ENCODE results near the gene MACROD2.
"Not testable (repeated sequence)": the region's sequence is repeated elsewhere in the genome, so short reads cannot be mapped to it uniquely, and the experiment has no call there.

MACROD2 gene

DNA sequence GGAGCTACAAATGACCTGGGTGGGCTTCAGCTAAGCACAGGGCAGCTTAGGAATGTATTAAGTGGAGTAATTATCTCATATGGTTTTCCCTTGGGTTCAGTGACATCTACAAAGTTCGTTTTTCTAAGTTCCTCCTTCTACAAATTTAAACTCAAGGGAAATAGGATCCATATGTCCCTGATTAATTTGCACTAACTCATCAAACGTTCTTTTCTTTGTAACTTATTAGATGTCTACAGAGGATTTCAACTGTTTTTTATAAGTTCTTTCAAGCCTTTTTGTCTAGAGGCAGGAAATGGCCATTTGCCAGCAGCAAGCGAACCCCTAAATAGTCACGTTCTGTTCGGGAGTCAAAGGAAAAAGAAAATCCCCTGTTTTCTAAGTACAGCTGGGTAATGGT is 1517.6 kb downstream of the MACROD2 start:
- no peak overlapping the region for H3K4me3 ChIP-seq (ENCODE audit: low read length)
- no peak for DNase-seq (ENCODE audit: low read depth)
- TF ChIP-seq, protein P1, sequence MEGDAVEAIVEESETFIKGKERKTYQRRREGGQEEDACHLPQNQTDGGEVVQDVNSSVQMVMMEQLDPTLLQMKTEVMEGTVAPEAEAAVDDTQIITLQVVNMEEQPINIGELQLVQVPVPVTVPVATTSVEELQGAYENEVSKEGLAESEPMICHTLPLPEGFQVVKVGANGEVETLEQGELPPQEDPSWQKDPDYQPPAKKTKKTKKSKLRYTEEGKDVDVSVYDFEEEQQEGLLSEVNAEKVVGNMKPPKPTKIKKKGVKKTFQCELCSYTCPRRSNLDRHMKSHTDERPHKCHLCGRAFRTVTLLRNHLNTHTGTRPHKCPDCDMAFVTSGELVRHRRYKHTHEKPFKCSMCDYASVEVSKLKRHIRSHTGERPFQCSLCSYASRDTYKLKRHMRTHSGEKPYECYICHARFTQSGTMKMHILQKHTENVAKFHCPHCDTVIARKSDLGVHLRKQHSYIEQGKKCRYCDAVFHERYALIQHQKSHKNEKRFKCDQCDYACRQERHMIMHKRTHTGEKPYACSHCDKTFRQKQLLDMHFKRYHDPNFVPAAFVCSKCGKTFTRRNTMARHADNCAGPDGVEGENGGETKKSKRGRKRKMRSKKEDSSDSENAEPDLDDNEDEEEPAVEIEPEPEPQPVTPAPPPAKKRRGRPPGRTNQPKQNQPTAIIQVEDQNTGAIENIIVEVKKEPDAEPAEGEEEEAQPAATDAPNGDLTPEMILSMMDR (conservative IDR thresholded peaks at IDR 0.05; ENCODE audit: low read length), result no peak

DNA sequence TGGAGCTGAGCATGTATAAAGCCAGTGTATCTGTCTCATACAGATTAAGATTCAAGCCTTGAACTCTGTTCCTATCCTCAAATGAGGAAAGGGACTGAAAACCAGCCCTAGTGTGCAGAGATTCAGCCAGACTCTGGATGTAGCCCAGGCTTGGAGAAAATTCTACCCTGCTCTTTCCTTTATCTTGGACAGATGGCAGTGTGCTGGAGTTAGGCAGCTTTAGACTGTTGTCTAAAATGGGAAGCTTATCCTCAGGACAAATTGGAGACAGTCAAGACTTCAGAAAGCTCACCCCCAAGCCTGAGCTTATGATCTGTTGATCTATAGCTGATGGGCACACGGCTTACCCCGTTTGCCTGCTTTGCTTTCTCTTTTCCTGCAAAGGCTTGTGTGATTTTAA is 1520.4 kb downstream of the MACROD2 start:
- no peak for DNase-seq (ENCODE audit: low read depth)
- TF ChIP-seq, protein P1 (conservative IDR thresholded peaks at IDR 0.05; ENCODE audit: low read length), result no peak
- H3K4me3 ChIP-seq (ENCODE audit: low read length), result no peak overlapping the region

DNA sequence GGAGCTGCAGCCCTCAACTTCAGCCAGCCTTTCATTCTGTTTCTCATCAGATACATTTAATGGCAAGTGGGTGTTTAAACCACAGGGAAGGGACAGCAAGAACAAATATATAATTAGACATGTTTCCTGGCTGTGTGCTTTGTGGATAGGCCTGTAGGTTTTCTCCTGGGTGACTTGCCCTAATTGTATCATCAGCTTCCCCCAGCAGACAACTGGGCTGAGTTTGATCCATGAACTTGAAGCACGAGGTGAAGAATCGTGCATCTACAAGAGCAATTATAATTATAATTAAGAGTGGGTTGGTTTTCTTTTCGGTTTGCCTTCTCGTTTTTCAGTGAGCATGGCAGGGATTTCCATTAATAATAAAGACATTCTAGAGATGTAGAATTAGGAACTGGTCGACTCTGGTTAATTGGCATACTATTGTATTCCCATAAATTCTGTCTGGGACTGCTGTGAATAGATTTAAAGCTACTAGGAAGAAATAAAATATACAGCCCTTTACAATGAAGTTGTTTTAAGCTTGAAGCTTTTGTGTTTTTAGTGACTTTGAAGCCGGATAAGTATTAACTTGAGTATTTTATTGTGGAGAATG is 1525.7 kb downstream of the MACROD2 start:
- no peak for DNase-seq (ENCODE audit: low read depth)
- no peak overlapping the region for H3K4me3 ChIP-seq (ENCODE audit: low read length)
- TF ChIP-seq, protein P1 (conservative IDR thresholded peaks at IDR 0.05; ENCODE audit: low read length), result no peak

DNA sequence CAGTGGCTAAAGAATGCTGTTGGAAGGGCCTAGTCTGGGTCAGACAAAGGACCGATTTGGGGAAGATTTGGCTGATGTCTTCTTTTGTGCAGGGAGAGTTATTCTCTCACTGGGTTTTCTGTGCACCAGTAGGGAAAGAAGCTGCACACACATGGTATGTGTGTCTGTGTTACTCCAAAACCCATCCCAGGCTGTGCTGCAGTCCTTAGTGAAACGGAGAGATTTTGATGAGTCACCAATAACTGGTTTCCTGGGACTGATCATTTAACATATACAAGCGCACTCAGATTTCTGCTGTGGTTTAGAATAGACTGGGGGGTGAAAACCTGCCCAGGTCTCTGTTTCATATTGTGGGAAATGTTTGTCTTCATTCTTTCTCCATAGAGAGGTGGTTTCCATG is 1528.1 kb downstream of the MACROD2 start:
- TF ChIP-seq, protein P1 (conservative IDR thresholded peaks at IDR 0.05; ENCODE audit: low read length), result no peak
- no peak for DNase-seq (ENCODE audit: low read depth)
- H3K4me3 ChIP-seq (ENCODE audit: low read length), result no peak overlapping the region

DNA sequence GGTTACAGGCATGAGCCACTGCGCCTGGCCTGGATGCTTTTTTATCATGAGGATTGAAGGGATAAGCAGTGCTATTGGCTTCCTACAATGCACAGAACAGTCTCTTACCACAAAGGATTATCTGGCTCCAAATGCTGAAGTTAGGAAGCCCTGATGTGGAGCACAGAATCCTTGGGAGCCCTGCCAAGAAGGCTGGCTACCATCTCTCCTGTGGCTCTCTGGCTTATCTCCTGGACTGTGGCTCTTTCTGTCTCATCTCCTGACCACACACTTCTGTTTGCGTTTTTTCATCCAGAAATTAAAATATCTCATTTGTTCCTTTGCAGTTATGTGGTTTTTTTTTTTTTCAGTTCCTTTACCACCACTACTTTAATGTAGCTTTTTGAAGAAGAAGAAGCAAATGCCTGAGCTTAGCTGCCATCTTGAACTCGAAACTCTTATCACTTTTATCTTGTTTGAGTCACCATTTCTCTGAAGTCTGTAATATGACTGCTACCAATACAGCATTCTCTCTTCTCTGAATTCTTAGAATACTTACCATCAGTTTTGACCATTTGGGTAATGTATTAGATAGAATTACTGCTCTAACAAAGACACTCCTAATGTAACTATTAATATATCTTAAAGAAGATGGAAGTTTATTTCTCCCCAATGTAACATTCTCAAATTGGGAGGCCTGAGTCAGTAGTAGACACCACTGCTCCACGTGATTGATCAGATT is 1533.2 kb downstream of the MACROD2 start:
- DNase-seq (ENCODE audit: low read depth), result no peak
- TF ChIP-seq, protein P1 (conservative IDR thresholded peaks at IDR 0.05; ENCODE audit: low read length), result no peak
- no peak overlapping the region for H3K4me3 ChIP-seq (ENCODE audit: low read length)

DNA sequence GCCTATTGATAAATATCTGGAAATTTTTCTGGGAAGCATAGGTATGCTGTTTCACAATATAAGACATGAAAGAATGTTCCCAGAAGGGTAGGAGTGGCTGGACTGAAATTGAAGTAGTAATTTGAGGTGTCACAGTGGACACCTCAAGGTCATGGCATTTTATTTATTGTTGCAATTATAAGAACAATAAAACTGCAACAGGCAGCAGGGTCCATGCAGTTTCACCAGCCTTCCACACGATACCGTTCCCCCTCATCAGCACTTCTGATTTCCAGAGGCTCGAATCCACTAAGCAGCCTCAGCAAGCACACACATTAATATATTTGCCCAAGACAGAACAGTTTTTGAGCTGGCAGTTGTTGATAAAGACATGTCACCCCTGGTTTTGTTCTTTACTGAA is 1540.5 kb downstream of the MACROD2 start:
- no peak overlapping the region for H3K4me3 ChIP-seq (ENCODE audit: low read length)
- no peak for DNase-seq (ENCODE audit: low read depth)
- TF ChIP-seq, protein P1 (conservative IDR thresholded peaks at IDR 0.05; ENCODE audit: low read length), result no peak

DNA sequence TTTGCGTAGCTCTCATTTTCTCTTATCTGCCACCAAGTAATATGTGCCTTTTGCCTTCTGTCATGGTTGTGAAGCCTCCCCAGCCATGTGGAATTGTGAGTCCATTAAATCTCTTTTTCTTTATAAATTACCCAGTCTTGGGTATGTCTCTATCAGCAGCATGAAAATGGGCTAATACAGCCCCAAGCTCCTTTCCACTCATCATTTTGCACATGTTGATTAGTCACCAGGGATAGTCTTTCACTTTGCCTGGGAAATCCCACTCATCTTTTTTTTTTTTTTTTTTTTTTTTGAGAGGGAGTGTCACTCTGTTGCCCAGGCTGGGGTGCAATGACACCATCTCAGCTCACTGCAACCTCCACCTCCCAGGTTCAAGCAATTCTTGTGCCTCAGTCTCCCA is 1541.9 kb downstream of the MACROD2 start:
- DNase-seq (ENCODE audit: low read depth); H3K4me3 ChIP-seq (ENCODE audit: low read length): not testable (repeated sequence)
